ENCODE results near the gene SMCHD1.

The SMCHD1 gene

DNA sequence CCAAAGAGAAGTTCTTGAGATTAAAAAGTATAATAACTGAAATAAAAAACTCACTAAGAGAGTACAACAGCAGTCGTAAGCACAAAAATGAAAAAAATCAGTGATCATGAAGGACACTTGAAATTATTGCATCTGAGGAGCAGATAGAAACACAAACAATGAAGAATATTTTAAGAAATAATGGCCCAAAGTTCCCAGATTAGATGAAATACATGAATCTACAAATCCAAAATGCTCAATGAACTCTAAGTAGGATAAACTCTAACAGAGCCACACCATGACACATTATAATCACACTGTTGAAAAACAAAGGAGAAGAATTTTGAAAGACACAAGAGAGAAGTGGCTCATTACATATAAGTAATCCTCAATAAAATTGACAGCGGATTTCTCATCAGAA lies 159.4 kb downstream of the SMCHD1 start:
- Histone ChIP-seq H2BK5ac (ENCODE audit: low read depth, low read length, poor library complexity) (no peak overlapping the region), H3K79me1 (ENCODE audit: low read length) (no peaks in the 10 kb centered on the region), H3K4me1 (ENCODE audit: control insufficient read depth in 1 of 2, insufficient read depth in 2 of 2, low read length in 2 of 2) (no peaks in the 10 kb centered on the region), H3K9me3 (ENCODE audit: insufficient read depth, low read depth, low read length) (no peaks in the 10 kb centered on the region), H3K9ac (ENCODE audit: low read length) (no peak overlapping the region), H3K18ac (ENCODE audit: low read length) (no peak overlapping the region), H3K4me2 (ENCODE audit: low read length) (no peak overlapping the region), H2AFZ (ENCODE audit: insufficient read depth, low read length, poor library complexity) (no peak overlapping the region), H3K27me3 (ENCODE audit: insufficient read depth, low read length) (no peaks in the 10 kb centered on the region), H3K14ac (ENCODE audit: low read length) (no peak overlapping the region), H3K79me2 (ENCODE audit: control insufficient read depth, insufficient read depth, low read length, poor library complexity) (no peaks in the 10 kb centered on the region), H2BK120ac (ENCODE audit: insufficient read depth, low read length, poor library complexity) (no peak overlapping the region), H4K91ac (ENCODE audit: low read depth, low read length) (no peak overlapping the region), H3K36me3 (ENCODE audit: control insufficient read depth in 1 of 2, insufficient read depth in 2 of 2, low read length in 2 of 2) (no peaks in the 10 kb centered on the region), H3K23ac (ENCODE audit: low read length) (no peak overlapping the region), H3K4ac (ENCODE audit: low read depth, low read length) (no peak overlapping the region), H2BK12ac (ENCODE audit: low read length) (no peak overlapping the region), H3K4me3 (ENCODE audit: low read depth, low read length) (no peak overlapping the region), H3K27ac (ENCODE audit: low read depth, low read length) (no peak overlapping the region), H4K8ac (ENCODE audit: low read depth, low read length) (no peak overlapping the region), H2AK5ac (ENCODE audit: low read length) (no peak overlapping the region), H4K12ac (ENCODE audit: low read depth, low read length) (no peak overlapping the region)
- WGBS (ENCODE audit: extremely low coverage, insufficient coverage, insufficient read length), result no CpG with 5 or more reads among the region's 2 CpGs
- DNase-seq, result no peak

DNA sequence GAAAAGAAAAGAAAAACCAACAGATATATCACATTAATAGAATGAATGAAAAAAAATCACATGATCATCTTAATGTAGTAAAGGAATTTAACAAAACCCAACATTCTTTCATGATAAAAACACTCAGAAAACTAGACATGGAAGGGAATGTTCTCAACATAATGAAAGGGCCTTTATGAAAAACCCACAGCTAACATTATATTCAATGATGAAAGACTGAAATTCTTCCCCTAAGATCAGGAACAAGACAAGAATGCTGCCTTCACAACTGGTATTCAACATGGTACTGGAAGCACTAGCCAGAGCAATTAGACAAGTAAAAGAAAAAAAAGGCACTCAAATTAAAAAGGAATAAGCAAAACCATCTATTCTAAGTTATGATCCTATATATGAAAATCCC lies 162.8 kb downstream of the SMCHD1 start:
- no peak overlapping the region for H2AFZ ChIP-seq (ENCODE audit: insufficient read depth, low read length, poor library complexity)
- H2BK12ac ChIP-seq (ENCODE audit: low read length), result no peak overlapping the region
- H3K4me1 ChIP-seq (ENCODE audit: control insufficient read depth in 1 of 2, insufficient read depth in 2 of 2, low read length in 2 of 2), result peaks cover 0 to 3% of the 10 kb centered on the region in 2 experiments
- H4K8ac ChIP-seq (ENCODE audit: low read depth, low read length), result no peak overlapping the region
- H3K36me3 ChIP-seq (ENCODE audit: control insufficient read depth in 1 of 2, insufficient read depth in 2 of 2, low read length in 2 of 2), result no peaks in the 10 kb centered on the region
- no peak overlapping the region for H2BK5ac ChIP-seq (ENCODE audit: low read depth, low read length, poor library complexity)
- H3K14ac ChIP-seq (ENCODE audit: low read length), result no peak overlapping the region
- H4K12ac ChIP-seq (ENCODE audit: low read depth, low read length), result no peak overlapping the region
- H3K27me3 ChIP-seq (ENCODE audit: insufficient read depth, low read length), result no peaks in the 10 kb centered on the region
- H3K79me1 ChIP-seq (ENCODE audit: low read length), result no peaks in the 10 kb centered on the region
- no peak overlapping the region for H3K9ac ChIP-seq (ENCODE audit: low read length)
- DNase-seq, result peak in 1 of 2 donors; percentile 56
- H3K9me3 ChIP-seq (ENCODE audit: insufficient read depth, low read depth, low read length), result no peaks in the 10 kb centered on the region
- H3K4me3 ChIP-seq (ENCODE audit: low read depth, low read length), result no peak overlapping the region
- no peaks in the 10 kb centered on the region for H3K79me2 ChIP-seq (ENCODE audit: control insufficient read depth, insufficient read depth, low read length, poor library complexity)
- no peak overlapping the region for H3K27ac ChIP-seq (ENCODE audit: low read depth, low read length)
- no peak overlapping the region for H3K4me2 ChIP-seq (ENCODE audit: low read length)
- no peak overlapping the region for H3K18ac ChIP-seq (ENCODE audit: low read length)
- no peak overlapping the region for H2BK120ac ChIP-seq (ENCODE audit: insufficient read depth, low read length, poor library complexity)
- no peak overlapping the region for H3K4ac ChIP-seq (ENCODE audit: low read depth, low read length)
- no peak overlapping the region for H3K23ac ChIP-seq (ENCODE audit: low read length)
- no peak overlapping the region for H4K91ac ChIP-seq (ENCODE audit: low read depth, low read length)
- no peak overlapping the region for H2AK5ac ChIP-seq (ENCODE audit: low read length)

DNA sequence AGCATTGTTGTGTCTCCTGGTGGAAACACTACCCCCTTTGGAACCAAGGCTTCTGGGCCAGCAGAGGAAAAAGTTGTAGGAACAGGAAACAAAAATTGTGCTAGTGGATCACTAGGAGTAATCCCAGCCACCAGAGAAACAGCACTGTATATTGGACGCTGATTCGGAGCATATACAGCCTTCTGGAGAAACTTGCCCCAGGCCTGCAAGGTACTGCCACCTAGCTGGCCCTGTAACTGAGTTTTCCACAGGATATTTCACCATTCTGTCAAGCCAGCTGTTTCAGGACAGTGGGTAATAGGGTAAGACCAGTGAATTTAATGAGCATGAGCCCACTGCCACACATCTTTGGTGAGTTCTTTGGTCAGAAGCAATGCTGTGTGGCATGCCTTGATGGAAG lies 166.2 kb downstream of the SMCHD1 start:
- Histone ChIP-seq H3K27me3 (ENCODE audit: insufficient read depth, low read length) (no peaks in the 10 kb centered on the region), H4K12ac (ENCODE audit: low read depth, low read length) (no peak overlapping the region), H3K36me3 (ENCODE audit: control insufficient read depth in 1 of 2, insufficient read depth in 2 of 2, low read length in 2 of 2) (no peaks in the 10 kb centered on the region), H4K91ac (ENCODE audit: low read depth, low read length) (no peak overlapping the region), H3K79me2 (ENCODE audit: control insufficient read depth, insufficient read depth, low read length, poor library complexity) (no peaks in the 10 kb centered on the region), H2BK5ac (ENCODE audit: low read depth, low read length, poor library complexity) (no peak overlapping the region), H2BK12ac (ENCODE audit: low read length) (no peak overlapping the region), H2BK120ac (ENCODE audit: insufficient read depth, low read length, poor library complexity) (no peak overlapping the region), H3K14ac (ENCODE audit: low read length) (no peak overlapping the region), H3K4ac (ENCODE audit: low read depth, low read length) (no peak overlapping the region), H2AFZ (ENCODE audit: insufficient read depth, low read length, poor library complexity) (no peak overlapping the region), H3K18ac (ENCODE audit: low read length) (no peak overlapping the region), H2AK5ac (ENCODE audit: low read length) (no peak overlapping the region), H4K8ac (ENCODE audit: low read depth, low read length) (no peak overlapping the region), H3K4me2 (ENCODE audit: low read length) (no peak overlapping the region), H3K9ac (ENCODE audit: low read length) (no peak overlapping the region), H3K27ac (ENCODE audit: low read depth, low read length) (no peak overlapping the region), H3K9me3 (ENCODE audit: insufficient read depth, low read depth, low read length) (no peaks in the 10 kb centered on the region), H3K79me1 (ENCODE audit: low read length) (no peaks in the 10 kb centered on the region), H3K23ac (ENCODE audit: low read length) (no peak overlapping the region), H3K4me1 (ENCODE audit: control insufficient read depth in 1 of 2, insufficient read depth in 2 of 2, low read length in 2 of 2) (peaks cover 0 to 3% of the 10 kb centered on the region in 2 experiments), H3K4me3 (ENCODE audit: low read depth, low read length) (no peak overlapping the region)
- WGBS (ENCODE audit: extremely low coverage, insufficient coverage, insufficient read length), result no CpG with 5 or more reads among the region's 2 CpGs
- no peak for DNase-seq

DNA sequence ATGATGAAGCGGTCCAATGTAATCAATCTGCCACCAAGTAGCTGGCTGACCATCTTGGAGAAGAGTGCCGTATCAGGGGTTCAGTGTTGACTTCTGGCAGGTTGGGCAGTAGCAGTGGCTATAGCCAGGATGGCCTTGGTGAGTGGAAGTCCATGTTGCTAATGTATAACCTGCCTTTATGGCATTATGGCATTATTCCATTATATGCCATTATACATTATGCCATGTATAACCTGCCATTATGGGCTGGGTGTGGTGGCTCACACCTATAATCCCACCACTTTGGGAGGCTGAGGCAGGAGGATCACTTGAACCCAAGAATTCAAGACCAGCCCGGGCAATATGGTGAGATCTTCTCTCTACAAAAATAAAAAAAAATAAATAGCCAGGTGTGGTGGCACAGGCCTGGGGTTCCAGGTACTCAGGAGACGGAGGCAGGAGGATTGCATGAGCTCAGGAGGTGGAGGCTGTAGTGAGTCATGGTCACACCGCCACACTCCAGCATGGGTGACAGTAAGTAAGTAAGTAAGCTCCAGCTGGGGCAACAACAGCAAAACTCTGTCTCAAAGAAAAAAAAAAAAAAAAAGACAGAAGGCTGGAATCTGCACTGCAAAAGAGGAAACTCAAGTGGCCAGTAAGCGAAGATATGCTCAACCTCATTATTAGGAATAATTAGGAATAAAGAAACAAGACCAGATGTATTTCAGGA lies 166.8 kb downstream of the SMCHD1 start:
- no peak overlapping the region for H3K14ac ChIP-seq (ENCODE audit: low read length)
- H4K8ac ChIP-seq (ENCODE audit: low read depth, low read length), result no peak overlapping the region
- H3K9ac ChIP-seq (ENCODE audit: low read length), result no peak overlapping the region
- no peak overlapping the region for H2AFZ ChIP-seq (ENCODE audit: insufficient read depth, low read length, poor library complexity)
- no peak overlapping the region for H2BK12ac ChIP-seq (ENCODE audit: low read length)
- H3K36me3 ChIP-seq (ENCODE audit: control insufficient read depth in 1 of 2, insufficient read depth in 2 of 2, low read length in 2 of 2), result no peaks in the 10 kb centered on the region
- no peak overlapping the region for H2BK5ac ChIP-seq (ENCODE audit: low read depth, low read length, poor library complexity)
- H3K4me1 ChIP-seq (ENCODE audit: control insufficient read depth in 1 of 2, insufficient read depth in 2 of 2, low read length in 2 of 2), result peaks cover 0 to 3% of the 10 kb centered on the region in 2 experiments
- no peak overlapping the region for H2BK120ac ChIP-seq (ENCODE audit: insufficient read depth, low read length, poor library complexity)
- H3K4me2 ChIP-seq (ENCODE audit: low read length), result no peak overlapping the region
- no peak overlapping the region for H3K27ac ChIP-seq (ENCODE audit: low read depth, low read length)
- H3K18ac ChIP-seq (ENCODE audit: low read length), result no peak overlapping the region
- no peak overlapping the region for H3K4me3 ChIP-seq (ENCODE audit: low read depth, low read length)
- H3K9me3 ChIP-seq (ENCODE audit: insufficient read depth, low read depth, low read length), result no peaks in the 10 kb centered on the region
- H3K79me2 ChIP-seq (ENCODE audit: control insufficient read depth, insufficient read depth, low read length, poor library complexity), result no peaks in the 10 kb centered on the region
- no peaks in the 10 kb centered on the region for H3K79me1 ChIP-seq (ENCODE audit: low read length)
- no peak overlapping the region for H4K12ac ChIP-seq (ENCODE audit: low read depth, low read length)
- H3K27me3 ChIP-seq (ENCODE audit: insufficient read depth, low read length), result no peaks in the 10 kb centered on the region
- H3K4ac ChIP-seq (ENCODE audit: low read depth, low read length), result no peak overlapping the region
- no CpG with 5 or more reads among the region's 6 CpGs for WGBS (ENCODE audit: extremely low coverage, insufficient coverage, insufficient read length)
- no peak overlapping the region for H2AK5ac ChIP-seq (ENCODE audit: low read length)
- no peak overlapping the region for H3K23ac ChIP-seq (ENCODE audit: low read length)
- no peak for DNase-seq
- H4K91ac ChIP-seq (ENCODE audit: low read depth, low read length), result no peak overlapping the region

Measured in trophoblast cell (in vitro differentiated cells and primary cell).